Measurements from ENCODE around the gene NLK.
A peak's percentile ranks its signal among the peaks of the same experiment; 100 is the strongest.

The NLK gene

GRCh38 chr17:28041068-28041843 is 1.2 kb upstream of the NLK start:
- peak; percentile 97 to 99 for DNase-seq

GRCh38 chr17:28041844-28042656 is 427 bp upstream of the NLK start:
- DNase-seq = no peak

GRCh38 chr17:28042721-28043291 is 329 bp downstream of the NLK start:
- no peak for DNase-seq

DNA sequence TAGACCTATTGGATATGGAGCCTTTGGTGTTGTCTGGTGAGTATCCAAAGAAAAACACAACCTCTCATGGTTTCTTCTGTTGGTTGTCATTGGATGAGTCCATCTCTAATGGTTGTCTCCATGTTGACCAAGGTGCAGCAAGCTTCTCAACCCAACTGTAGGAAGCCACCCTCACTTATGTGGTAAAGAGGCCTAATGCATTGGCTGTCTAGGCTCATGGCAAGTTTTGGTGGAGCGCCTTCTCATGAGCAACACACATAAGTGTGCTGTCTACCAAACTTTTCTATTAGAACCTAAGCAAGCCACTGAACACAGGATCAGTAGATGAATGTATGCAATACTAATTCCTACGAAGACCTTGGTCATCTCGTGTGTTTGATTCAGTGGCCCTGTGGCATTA is 819 bp downstream of the NLK start:
- DNase-seq = no peak

DNA sequence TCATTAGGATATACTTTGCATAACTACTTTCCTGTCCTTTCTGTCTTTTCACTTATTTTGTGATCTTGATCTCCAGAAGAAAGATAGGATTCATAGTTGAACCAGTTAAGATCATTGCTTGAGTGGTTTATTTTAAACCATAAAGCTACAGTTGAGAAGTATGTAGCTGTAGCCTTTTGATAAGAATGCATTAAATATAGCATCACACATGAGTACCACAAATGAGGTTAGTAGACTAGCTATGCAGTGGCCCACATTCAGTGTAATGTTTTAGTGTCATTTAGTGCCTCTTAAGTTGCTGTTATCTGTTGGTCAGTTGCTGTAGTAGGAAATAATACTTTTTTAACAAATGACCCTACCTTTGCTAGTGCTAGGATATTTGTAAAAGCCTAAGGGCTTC is 1.3 kb downstream of the NLK start:
- DNase-seq = no peak

GRCh38 chr17:28045304-28045703 is 2.8 kb downstream of the NLK start:
- no peak for DNase-seq

DNA sequence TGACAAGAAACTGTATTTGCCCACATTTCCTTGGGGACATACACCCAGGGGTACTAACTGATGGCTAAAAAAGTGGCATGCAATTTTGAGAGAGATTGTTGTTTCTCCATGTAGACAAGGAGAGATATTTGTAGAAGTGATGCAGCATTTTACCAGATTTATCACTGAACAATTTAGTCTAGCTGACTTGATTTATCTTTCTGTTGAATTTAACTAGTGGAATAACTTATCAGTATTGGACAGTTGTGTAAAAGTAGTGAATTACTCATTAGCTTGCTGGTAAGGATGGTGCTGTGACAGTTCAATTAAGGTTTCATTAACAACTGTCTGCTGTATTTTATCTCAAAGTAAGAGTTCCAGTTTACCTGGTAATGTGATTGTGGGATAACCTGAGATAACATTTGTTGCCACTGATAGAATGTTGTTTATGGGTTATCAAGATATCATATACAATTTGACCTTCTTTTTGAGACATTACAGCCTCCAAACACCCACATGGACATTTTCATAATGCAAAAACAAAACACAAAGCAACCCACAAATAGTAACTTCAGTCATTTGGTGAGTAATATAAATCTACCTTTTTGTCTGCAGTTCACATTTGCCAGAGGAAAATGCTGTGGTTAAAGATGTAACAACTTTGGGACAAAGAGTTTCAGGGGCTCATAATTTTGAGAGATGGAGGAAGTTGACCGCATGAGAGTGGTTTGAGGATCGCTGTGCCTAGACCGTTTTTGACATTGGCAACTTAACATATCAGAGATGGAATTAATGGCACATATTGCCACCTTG is 3.8 kb downstream of the NLK start:
- DNase-seq = no peak

GRCh38 chr17:28047806-28048205 is 5.3 kb downstream of the NLK start:
- DNase-seq = no peak

- no peak for DNase-seq
Measured at GRCh38 chr17:28049071-28049470, 6.6 kb downstream of the NLK start.

DNA sequence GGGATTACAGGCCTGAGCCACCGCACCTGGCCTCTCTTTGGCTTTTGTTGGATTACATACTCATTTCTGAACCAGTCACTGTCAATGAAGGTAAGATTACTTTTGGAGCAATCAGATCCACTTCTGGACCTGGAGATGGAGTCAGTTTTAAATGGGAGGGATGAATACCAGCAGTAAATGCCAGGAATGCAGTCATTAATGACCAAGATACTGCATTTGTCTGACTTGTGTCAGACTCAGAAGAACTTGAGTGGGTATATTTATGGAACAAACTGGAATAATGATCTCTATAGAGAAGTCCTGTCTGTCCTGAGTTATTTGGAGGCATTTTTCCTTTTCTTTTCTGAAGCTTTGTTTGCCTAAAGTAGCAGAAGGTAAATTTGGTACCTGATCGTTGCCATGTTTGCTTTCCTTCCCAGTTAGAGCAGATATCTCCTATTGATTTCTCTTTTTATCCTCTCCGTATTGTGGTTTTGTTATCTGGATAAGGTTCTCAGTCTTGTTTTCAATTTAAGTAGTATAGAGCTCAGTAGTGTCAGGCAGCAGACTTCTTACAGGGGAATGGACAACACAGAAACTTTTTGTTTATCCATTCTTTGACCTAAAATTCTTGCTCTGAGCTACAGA is 10.7 kb downstream of the NLK start:
- DNase-seq = no peak

GRCh38 chr17:28053725-28054124 is 11.2 kb downstream of the NLK start:
- DNase-seq = no peak

- DNase-seq = no peak
Measured at GRCh38 chr17:28055546-28056275, 13.2 kb downstream of the NLK start.

GRCh38 chr17:28056276-28056620 is 13.8 kb downstream of the NLK start:
- DNase-seq = no peak

- no peak for DNase-seq
Measured at GRCh38 chr17:28057731-28058246, 15.3 kb downstream of the NLK start.

- DNase-seq = no peak
Measured at GRCh38 chr17:28059675-28060074, 17.2 kb downstream of the NLK start.

GRCh38 chr17:28065706-28066105 is 23.2 kb downstream of the NLK start:
- no peak for DNase-seq

DNA sequence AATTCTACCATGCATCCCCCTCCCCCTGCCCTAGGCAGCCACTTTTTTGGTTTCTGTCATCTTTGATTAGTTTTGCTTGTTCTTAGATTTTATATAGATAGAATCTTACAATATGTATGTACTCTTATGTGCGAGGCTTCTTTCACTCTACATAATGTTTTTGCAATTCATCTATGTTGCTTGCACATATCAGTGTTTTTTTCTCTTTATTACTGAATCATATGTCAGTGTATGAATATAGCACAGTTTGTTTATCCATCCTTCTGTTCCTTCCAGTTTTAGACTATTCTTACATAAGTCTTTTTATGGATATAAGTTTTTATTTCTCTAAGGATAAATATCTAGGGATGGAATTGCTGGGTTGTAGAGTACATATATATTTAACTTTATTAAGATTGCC is 26.6 kb downstream of the NLK start:
- no peak for DNase-seq

- DNase-seq = no peak
Measured at GRCh38 chr17:28071179-28071578, 28.7 kb downstream of the NLK start.

DNA sequence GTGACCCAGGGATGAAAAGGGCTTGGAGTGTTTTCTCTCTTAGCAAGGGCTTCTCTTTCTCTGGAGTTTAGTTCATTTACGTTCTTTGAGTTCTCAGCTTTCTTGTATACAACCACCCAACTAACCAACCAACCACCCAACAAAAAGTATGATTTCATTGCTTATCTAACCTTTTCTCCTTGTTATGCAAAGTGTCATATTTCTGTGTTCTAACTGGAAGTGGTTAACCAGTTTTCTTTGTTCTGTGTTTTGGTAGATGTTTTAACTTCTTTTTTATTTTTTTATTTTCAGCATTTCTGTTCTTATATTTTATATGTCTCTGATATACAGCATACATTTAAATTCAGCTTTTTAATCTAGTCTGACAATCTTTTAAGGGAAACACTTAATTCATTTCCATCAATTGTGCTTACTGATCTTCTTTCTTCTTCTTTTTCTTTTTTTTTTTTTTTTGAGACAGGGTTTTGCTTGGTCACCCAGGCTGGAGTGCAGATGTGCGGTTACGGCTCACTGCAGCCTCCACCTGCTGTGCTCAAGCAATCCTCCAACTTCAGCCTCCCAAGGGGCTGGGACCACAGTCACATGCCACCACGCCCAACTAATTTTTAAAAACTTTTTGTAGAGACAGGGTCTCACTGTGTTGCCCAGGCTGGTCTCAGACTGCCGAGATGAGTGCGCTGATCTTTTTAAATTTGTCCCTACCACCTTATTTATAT is 29.6 kb downstream of the NLK start:
- no peak for DNase-seq

- DNase-seq = no peak
Measured at GRCh38 chr17:28072936-28073533, 30.6 kb downstream of the NLK start.

GRCh38 chr17:28074010-28074409 is 31.5 kb downstream of the NLK start:
- no peak for DNase-seq
